ENCODE results near the gene CLOCK. TPM values are rescaled to one million over a fixed set of nuclear protein-coding genes. Genes with fewer than 3 reads are reported as not detected.

CLOCK gene
- total and polyA plus RNA-seq, 10 of the 15 experiments (the other 5 are each of a cell fraction or from before 2014, with no cell fraction given) = 2.8 to 11.7 (median 10.4) TPM

DNA sequence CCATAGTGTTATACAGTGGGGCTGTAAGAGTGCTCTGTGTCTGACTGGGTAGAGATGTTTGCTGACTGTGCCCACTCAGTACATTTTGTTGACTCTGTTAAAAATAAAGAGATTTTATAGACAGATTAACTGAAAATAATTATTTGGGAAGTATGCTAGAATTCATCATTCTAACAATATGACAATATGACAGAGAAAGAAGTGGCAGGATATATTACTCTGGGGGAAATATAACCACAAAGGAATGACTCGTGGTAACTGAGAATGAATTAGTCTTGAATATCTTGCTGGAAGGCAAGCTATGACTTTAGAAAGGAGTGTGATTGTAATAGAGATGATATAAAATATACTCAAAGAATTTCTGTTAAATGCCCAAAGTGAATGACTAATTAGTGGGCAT is 104.2 kb downstream of the CLOCK start:
- H4K20me1 ChIP-seq (ENCODE audit: control insufficient read depth, insufficient read depth) = no peaks in the 10 kb centered on the region
- H3K4me3 ChIP-seq = no peak overlapping the region
- no peaks in the 10 kb centered on the region for H3K9me3 ChIP-seq (replicated peaks; ENCODE audit: control insufficient read depth, insufficient read depth, low read length)
- no peak overlapping the region for H3K27ac ChIP-seq (ENCODE audit: control insufficient read depth, insufficient read depth)
- DNase-seq (ENCODE audit: low read depth, low spot score) (no peak), ATAC-seq (no peak), FAIRE-seq (no peak)
- in situ Hi-C loops (cut with MboI) = no loop called here
- H3K27me3 ChIP-seq (replicated peaks in 1 of 2; ENCODE audit: control insufficient read depth in 2 of 2, insufficient read depth in 2 of 2, low read length in 1 of 2) = no peaks in the 10 kb centered on the region
- ChIA-PET CTCF (interaction anchor here (1.1 to 1.5 kb wide), 2 partner anchors 10 to 53 kb away, joined by 3 read pairs; no protein-coding TSS in a partner anchor), SMC1A (ENCODE audit: uncharacterized antibody, unreplicated experiment) (interaction anchor here (0.7 to 0.8 kb wide), 2 partner anchors 109 to 294 kb away, joined by 3 to 5 read pairs; no protein-coding TSS in a partner anchor), POLR2A (interaction anchor here (0.6 kb wide), 1 partner anchor 282 kb away, joined by 5 read pairs; no protein-coding TSS in a partner anchor), RAD21 (ENCODE audit: unreplicated experiment) (no interaction called here)
- H3K4me2 ChIP-seq (ENCODE audit: control insufficient read depth, insufficient read depth) = no peak overlapping the region
- H3K9ac ChIP-seq (ENCODE audit: control insufficient read depth, insufficient read depth, low read length) = no peak overlapping the region
- H3K36me3 ChIP-seq (ENCODE audit: control insufficient read depth in 2 of 2, insufficient read depth in 2 of 2, low read length in 1 of 2) = peaks cover 0 to 21% of the 10 kb centered on the region in 2 experiments; a peak in 3 of 4 replicates
- H3K79me2 ChIP-seq (ENCODE audit: control insufficient read depth, insufficient read depth, low read length) = no peaks in the 10 kb centered on the region
- peaks cover 3% of the 10 kb centered on the region; the same call in 1 of the 2 replicates for H3K4me1 ChIP-seq (ENCODE audit: control insufficient read depth, insufficient read depth, low read length)
- intact Hi-C loops (cut with micrococcal nuclease; ENCODE audit: unreplicated experiment) = loop anchor here (10.0 kb wide), 1 partner anchor 292 kb away; no protein-coding TSS in a partner anchor
- H2AFZ ChIP-seq (ENCODE audit: control insufficient read depth, low read depth, low read length) = no peak overlapping the region
- BruUV-seq (replicated peaks) = no TSS peak
- 43% methylated on average over 1 of the region's 1 CpG for WGBS (ENCODE audit: insufficient coverage, insufficient replicate concordance, low lambda C conversion rate, missing lambda C conversion rate)
- TF ChIP-seq TAF1 (IDR thresholded peaks at IDR 0.05; ENCODE audit: borderline replicate concordance, low read depth, low read length) (no peak), HDGF (IDR thresholded peaks at IDR 0.05) (no peak)
- TF ChIP-seq, protein P1, sequence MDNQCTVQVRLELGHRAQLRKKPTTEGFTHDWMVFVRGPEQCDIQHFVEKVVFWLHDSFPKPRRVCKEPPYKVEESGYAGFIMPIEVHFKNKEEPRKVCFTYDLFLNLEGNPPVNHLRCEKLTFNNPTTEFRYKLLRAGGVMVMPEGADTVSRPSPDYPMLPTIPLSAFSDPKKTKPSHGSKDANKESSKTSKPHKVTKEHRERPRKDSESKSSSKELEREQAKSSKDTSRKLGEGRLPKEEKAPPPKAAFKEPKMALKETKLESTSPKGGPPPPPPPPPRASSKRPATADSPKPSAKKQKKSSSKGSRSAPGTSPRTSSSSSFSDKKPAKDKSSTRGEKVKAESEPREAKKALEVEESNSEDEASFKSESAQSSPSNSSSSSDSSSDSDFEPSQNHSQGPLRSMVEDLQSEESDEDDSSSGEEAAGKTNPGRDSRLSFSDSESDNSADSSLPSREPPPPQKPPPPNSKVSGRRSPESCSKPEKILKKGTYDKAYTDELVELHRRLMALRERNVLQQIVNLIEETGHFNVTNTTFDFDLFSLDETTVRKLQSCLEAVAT (IDR thresholded peaks at IDR 0.05) = no peak

DNA sequence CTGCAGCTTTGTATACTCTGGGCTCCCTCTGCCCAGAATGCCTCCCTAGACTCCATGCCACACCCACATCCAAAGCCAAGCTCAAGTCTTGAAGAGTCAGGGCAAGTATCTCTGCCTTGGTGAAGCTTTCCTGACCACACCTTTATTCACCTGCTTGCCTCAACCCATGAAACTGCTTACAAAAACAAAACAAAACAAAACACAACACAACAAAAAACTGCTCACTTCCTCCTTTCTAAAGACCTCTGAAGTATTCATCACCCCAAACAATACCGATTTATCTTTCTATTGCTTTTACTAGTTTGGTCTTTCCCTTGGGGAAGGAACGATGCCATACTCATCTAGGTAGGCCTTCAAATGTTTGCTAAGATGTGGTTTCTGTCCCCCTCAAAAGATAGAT is 105.9 kb downstream of the CLOCK start:
- no peak overlapping the region for H3K27ac ChIP-seq (ENCODE audit: control insufficient read depth, insufficient read depth)
- H3K27me3 ChIP-seq (replicated peaks in 1 of 2; ENCODE audit: control insufficient read depth in 2 of 2, insufficient read depth in 2 of 2, low read length in 1 of 2) = no peaks in the 10 kb centered on the region
- DNase-seq (ENCODE audit: low read depth, low spot score) (peak; percentile 1), FAIRE-seq (peak; percentile 54), ATAC-seq (peak; percentile 48)
- no peak overlapping the region for H2AFZ ChIP-seq (ENCODE audit: control insufficient read depth, low read depth, low read length)
- H3K4me1 ChIP-seq (ENCODE audit: control insufficient read depth, insufficient read depth, low read length) = peaks cover 3% of the 10 kb centered on the region; the same call in 1 of the 2 replicates
- no peak for TF ChIP-seq RELA (IDR thresholded peaks at IDR 0.05; ENCODE audit: borderline replicate concordance, partially characterized antibody)
- TF ChIP-seq RUNX3 (IDR thresholded peaks at IDR 0.05; ENCODE audit: low read length) = peak; percentile 47
- TF ChIP-seq SMARCA5 (IDR thresholded peaks at IDR 0.05) = no peak
- TF ChIP-seq SPI1 (IDR thresholded peaks at IDR 0.05; ENCODE audit: borderline replicate concordance, insufficient read depth, low read depth, low read length) = peak; percentile 56; the same call in 1 of the 2 replicates
- TF ChIP-seq, protein P2, sequence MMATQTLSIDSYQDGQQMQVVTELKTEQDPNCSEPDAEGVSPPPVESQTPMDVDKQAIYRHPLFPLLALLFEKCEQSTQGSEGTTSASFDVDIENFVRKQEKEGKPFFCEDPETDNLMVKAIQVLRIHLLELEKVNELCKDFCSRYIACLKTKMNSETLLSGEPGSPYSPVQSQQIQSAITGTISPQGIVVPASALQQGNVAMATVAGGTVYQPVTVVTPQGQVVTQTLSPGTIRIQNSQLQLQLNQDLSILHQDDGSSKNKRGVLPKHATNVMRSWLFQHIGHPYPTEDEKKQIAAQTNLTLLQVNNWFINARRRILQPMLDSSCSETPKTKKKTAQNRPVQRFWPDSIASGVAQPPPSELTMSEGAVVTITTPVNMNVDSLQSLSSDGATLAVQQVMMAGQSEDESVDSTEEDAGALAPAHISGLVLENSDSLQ (IDR thresholded peaks at IDR 0.05) = no peak
- peak; percentile 30; the same call in 1 of the 2 replicates for TF ChIP-seq NFIC (IDR thresholded peaks at IDR 0.05; ENCODE audit: low read depth, low read length)
- BruUV-seq (replicated peaks) = no TSS peak
- no peak overlapping the region for H3K4me2 ChIP-seq (ENCODE audit: control insufficient read depth, insufficient read depth)
- peaks cover 0 to 23% of the 10 kb centered on the region in 2 experiments for H3K36me3 ChIP-seq (ENCODE audit: control insufficient read depth in 2 of 2, insufficient read depth in 2 of 2, low read length in 1 of 2)
- H3K79me2 ChIP-seq (ENCODE audit: control insufficient read depth, insufficient read depth, low read length) = no peaks in the 10 kb centered on the region
- no peak overlapping the region for H3K9ac ChIP-seq (ENCODE audit: control insufficient read depth, insufficient read depth, low read length)
- in situ Hi-C loops (cut with MboI) = no loop called here
- 22% methylated on average over 2 of the region's 2 CpGs for WGBS (ENCODE audit: insufficient coverage, insufficient replicate concordance, low lambda C conversion rate, missing lambda C conversion rate)
- no peaks in the 10 kb centered on the region for H4K20me1 ChIP-seq (ENCODE audit: control insufficient read depth, insufficient read depth)
- ChIA-PET RAD21 (ENCODE audit: unreplicated experiment) (interaction anchor here (0.6 kb wide), 1 partner anchor 95 kb away, joined by 3 read pairs; no protein-coding TSS in a partner anchor), SMC1A (ENCODE audit: uncharacterized antibody, unreplicated experiment) (interaction anchor here (1.1 kb wide), 1 partner anchor 13 kb away, joined by 3 read pairs; no protein-coding TSS in a partner anchor), POLR2A (interaction anchor here (1.0 kb wide), 1 partner anchor 30 kb away, joined by 3 read pairs; no protein-coding TSS in a partner anchor), CTCF (interaction anchor here (1.0 to 1.3 kb wide), 2 partner anchors 23 to 32 kb away, joined by 3 to 4 read pairs; no protein-coding TSS in a partner anchor)
- H3K9me3 ChIP-seq (replicated peaks; ENCODE audit: control insufficient read depth, insufficient read depth, low read length) = no peaks in the 10 kb centered on the region
- intact Hi-C loops (cut with micrococcal nuclease; ENCODE audit: unreplicated experiment) = loop anchor here (10.0 kb wide), 1 partner anchor 294 kb away; no protein-coding TSS in a partner anchor
- H3K4me3 ChIP-seq = no peak overlapping the region
